NCI-H69 (cell line): ENCODE results near the gene FNDC11.

ENCODE experiments used
- DNase-seq: peaks from one replicate; lab custom pipeline; 2025; lab: John Stamatoyannopoulos, UW

The FNDC11 gene

DNA sequence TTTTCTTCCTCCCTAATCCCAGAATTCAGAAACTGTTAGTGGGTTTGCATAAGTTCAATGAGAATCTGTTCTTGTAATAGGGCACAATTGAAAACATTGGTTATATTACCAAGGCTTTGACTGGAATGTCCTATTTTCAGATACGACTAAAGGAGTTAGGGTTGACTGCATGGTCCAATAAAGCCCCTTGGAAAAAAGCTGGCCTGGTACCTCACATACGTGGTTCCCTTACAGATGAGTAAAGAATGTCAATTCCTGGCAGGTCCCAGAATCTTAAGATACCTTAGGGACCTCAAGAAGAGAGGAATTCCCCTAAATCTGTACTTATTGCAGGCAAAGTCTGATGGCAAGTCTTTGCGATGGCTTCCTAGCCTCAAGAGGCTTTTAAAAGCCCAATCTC, 28.8 kb upstream of the FNDC11 start:
- no peak for DNase-seq

GRCh38 chr20:63525971-63526370, 28.0 kb upstream of the FNDC11 start:
- no peak for DNase-seq

GRCh38 chr20:63527184-63527583, 26.8 kb upstream of the FNDC11 start:
- no peak for DNase-seq

DNA sequence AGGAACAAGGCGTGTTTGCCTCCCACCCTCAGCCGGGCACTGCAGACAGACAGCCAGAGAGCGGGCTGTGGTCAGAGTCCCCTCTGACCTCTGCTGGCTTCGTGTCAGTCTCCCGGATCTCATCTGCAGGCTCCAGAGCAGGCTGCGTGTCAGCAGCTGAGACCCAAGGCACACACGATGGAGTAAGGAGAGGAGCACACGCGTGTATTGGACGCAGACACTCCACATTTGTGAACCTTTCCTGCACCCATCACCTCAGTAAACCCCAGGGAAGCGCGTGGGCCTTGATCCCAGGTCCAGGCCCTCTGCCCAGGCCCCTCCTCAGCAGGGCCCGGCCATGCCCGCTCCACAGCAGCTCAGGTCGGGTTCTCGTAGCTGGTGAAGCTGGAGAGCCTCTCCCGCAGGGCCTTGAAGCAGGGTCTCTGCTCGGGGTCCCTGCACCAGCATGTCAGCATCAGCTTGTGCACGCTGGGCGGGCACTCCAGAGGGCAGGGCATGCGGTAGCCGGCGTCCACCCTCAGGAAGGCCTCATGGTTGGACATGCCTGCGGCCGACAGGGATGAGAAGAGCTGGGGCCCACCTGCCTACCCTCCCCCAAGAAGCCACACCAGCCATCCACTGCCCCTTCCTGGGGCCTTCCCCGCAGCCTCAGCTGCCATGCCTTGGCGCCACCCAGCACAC, 24.6 kb upstream of the FNDC11 start:
- DNase-seq: no peak

DNA sequence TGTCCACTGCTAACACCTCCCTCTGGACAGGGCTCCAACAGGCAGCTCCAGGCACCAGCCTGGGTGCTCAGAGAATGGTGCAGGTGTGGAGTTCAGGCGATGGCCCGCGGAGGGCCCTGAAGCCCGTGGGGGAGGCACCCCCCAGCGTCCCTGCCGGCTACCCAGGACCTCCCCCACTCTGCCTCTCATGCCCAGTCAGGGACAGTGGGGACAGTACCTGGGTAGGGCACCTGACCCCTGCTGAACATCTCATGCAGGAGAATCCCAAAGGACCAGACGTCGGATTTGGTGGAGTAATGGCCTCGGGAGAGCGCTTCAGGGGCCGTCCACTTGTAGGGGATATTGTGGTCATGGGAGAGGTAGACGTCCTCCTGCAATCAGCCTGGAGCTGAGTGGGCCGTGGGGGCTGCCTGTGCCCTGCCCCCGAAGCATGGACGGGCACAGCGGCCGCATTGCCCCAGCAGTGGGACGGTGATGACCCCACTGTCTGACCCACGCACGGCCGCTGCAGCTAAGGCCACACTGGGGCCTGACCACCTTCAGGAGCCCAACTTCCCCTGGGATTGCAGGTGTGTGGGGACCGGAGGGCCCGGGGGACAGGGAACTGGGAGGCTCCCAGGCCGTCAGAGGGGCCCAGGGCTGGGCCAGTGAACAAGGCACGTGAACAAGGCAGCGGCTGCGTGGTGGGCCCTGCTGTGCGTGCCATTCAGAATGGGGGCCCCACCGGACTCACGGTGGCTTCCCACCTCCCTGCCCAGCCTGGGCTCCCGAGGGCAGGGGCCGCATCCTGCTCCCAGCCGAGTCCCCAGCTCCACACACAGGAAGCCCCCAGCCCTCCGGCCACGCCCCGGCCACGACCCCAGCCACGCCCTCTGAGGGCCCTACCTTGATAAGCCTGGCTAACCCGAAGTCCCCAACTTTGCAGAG, 23.8 kb upstream of the FNDC11 start:
- DNase-seq: no peak

DNA sequence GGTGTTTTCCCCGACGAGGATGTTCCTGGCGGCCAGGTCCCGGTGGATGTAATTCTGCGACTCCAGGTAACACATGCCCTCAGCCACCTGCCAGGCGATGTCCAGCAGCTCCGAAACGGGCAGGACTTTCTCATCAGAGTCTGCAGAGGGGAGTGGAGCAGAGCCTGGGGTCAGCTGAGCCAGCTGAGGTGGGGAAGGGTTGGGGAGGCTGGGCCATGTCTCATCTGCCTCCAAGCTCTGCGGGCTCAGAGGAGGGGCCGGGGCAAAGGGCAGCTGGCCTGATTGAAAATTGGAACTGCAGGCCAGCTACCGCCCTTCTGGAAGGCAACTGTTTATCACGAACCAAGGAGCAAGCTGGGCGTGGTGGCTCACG, 23.2 kb upstream of the FNDC11 start:
- no peak for DNase-seq

DNA sequence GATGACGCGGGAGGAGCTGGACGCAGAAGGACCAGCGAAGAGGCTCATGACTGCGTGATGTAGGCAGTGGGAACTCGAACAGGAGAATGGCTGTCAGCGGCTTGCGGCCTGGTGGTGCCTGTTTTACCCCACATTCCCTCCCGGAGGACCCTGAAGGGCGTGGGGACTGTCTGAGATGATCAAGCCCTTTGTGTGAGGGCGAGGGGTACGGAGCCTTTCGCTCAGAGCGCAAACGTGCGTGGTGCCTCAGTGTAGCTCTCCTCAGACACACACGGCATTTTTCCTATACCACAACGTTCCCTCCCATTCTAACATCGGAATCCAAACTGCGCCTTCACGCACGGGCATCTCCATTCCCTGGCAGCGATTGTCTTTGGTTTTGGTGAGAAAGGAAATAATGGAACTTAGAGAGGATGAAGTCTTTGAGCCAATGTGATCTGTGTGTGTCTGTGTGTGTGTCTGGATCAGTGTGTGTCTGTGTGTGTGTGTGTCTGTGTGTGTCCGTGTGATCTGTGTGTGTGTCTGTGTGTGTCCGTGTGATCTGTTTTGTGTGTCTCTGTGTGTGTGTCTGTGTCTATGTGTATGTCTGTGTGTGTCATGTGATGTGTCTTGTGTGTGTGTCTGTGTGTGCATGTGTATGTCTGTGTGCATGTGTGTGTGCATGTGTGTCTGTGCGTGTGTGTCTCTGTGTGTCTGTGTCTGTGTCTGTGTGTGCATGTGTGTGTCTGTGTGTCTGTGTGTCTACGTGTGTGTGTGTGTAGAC, 22.1 kb upstream of the FNDC11 start:
- DNase-seq: no peak

- DNase-seq: no peak
Observed at GRCh38 chr20:63532449-63532971, 21.4 kb upstream of the FNDC11 start.

DNA sequence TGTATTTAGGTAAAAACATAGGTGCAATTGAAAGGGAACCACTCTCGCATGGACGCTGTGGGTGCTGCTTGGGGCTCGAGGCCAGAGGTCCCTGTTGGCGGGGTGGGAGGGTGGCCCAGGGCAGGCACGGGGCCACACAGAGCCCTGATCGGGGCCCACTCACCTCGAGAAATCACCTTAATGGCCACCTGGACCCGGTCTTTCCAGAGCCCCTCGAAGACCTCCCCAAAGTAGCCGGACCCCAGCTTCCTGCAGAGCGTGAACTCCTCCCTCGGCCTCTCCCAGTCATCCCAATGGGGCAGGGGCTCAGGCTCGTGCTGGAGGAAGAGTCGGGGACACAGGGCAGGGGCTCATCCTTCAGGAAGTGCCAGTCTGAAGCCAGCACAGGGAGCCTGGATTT, 20.6 kb upstream of the FNDC11 start:
- no peak for DNase-seq

GRCh38 chr20:63533871-63534393, 20.0 kb upstream of the FNDC11 start:
- DNase-seq: no peak

DNA sequence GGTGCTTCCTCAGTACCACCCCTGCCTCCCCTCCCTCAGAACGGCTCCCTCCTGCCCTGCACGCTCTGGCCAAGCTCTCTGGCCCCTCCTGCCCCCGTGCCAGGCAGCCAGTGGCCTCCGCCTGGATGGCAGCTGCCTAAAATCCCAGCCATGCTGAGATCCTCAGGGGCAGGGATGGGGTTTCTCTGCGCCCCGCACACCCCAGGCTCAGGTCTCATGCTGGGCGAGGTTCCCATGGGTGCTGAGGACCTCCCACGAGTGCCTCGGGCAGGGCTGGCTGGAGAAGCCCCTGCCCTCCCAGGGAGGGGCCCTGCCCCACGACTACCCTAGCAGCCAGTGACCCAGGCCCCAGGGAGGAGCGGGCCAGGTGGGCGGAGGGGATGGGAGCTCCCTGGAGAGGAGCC, 19.5 kb upstream of the FNDC11 start:
- DNase-seq: no peak

DNA sequence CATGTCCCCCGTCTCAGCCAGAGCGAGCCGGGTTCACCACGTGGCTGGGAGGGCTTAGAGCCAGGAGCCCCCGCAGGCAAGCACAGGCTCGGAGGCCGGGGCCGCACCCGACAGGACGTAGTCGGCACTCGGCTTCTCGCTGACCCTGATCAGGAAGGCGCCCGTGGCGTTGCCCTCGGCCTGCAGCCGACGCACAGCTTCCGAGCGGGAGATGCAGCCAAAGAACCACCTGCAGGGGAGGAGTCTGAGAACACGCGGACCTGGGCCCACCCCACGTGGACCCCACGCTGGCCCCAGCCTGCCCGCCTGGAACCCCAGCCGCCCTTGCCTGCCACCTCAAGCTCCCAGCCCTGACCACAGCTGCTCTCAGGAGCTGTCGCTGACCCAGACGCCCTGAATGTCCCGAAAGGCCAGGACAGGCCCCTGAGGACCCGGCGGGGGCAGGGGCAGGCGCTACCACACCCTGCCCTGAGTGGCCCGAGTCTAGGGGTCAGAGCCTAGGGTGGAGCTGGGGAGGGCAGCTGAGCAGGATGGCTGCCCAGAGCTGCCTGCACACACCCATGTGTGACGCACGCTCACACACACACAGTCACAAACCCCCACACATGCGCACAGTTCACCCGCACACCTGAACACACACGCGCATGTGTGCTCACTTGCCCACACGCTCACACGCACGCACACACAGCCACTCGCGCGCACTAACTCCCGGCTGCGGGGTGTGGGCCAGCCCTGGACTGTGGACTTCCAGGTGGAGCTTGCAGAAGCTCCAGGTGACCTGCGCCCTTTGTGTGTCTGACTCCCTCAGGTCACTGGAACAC, 18.9 kb upstream of the FNDC11 start:
- peak; percentile 9 for DNase-seq

DNA sequence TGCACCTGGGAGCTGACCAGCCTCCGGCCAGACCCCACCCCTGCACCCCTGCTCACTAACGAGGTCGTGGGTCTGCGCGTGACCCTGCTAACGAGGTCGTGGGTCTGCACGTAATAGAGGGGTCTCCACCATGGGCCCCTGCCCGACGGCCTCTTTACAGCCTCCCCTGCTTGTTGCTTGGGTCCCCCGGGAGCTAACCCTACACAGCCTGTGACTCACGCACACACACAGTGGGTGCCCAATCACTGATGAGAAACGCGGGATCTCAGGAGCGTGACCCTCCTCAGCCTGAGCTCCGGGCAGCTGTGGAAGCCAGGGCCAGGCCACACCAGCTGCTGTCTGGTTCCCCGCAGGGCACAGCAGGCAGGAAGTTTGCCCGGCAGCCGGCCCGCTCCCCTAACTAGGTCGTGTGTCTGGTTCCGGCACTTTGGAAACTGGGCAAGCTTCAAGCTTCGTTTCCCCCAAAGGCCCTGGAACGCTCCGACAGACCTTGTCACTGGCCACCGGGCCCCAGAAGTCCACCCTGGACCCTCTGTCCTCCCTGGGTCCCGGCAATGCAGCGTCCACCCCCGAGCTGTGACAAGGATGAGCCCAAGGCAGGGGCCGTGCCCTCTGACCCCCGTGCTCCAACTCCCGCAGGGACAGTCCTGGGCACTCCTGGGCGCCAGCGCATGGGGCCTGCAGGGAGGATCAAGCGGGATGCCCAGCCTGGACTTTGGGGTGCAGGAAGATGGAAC, 17.6 kb upstream of the FNDC11 start:
- peak; percentile 73 for DNase-seq

DNA sequence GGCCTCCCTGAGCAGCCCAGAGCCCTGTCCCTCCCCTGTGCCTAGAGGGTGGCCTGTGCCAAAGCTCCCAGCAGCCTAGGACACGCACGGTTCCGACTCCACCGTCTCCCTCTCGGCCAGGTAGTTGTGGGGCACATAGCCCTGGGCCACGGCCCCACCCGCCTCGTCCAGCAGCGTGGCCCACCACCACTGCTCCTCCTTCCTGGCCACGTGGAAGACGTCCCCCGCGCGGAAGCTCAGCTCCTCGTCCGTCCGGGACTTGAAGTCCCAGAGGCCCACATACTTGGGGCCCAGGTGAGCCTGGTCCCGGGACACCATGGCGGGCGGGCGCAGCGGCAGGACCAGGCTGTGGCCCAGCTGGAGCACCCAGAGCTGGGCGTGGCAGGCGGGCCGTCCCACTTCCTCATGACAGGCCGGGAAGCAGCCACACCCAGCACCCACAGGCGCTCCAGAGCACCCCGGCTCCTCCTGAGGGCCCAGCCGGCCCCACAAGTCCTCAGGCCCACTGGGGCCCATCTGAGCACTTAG, 16.9 kb upstream of the FNDC11 start, which contains the start of gene PTK6:
Gene PTK6, minus strand, starts transcription at position 380 of the 528 bp plus-strand sequence. Its CDS starts 62 bp downstream, at position 318.
- no peak for DNase-seq

DNA sequence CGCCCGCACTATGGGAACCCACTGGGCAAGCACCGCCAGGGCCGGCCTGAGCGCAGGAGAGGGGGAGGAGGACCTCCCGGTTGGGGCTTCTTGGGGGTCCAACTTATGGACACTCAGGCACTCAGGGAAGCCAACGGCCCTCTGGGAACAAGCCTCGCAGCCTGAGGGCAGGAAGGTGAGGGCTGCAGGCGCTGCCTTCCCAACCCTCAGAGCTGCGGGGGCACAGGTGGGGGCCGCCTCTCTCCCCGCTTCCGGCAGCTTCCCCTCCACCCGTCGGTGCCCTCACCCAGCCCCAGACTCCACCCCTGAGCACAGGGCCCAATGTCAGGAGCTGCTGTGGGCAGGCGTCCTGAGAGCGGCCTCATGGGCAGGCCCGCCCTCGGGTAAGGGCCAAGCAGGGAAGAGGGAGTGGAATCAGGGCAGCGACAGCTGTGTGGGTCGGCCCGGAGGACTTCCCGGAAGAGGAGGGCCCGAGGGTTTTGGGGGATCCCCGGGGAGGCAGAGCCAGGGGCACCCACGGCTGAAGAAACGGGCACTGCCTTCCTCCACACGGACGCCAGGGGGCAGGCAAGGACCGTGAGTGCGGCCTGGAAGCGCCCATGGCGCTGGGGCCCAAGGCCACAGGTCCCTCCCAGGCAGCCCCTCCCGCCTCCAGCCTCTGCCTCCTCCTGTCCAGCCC, 16.3 kb upstream of the FNDC11 start:
- DNase-seq: peak; percentile 87

DNA sequence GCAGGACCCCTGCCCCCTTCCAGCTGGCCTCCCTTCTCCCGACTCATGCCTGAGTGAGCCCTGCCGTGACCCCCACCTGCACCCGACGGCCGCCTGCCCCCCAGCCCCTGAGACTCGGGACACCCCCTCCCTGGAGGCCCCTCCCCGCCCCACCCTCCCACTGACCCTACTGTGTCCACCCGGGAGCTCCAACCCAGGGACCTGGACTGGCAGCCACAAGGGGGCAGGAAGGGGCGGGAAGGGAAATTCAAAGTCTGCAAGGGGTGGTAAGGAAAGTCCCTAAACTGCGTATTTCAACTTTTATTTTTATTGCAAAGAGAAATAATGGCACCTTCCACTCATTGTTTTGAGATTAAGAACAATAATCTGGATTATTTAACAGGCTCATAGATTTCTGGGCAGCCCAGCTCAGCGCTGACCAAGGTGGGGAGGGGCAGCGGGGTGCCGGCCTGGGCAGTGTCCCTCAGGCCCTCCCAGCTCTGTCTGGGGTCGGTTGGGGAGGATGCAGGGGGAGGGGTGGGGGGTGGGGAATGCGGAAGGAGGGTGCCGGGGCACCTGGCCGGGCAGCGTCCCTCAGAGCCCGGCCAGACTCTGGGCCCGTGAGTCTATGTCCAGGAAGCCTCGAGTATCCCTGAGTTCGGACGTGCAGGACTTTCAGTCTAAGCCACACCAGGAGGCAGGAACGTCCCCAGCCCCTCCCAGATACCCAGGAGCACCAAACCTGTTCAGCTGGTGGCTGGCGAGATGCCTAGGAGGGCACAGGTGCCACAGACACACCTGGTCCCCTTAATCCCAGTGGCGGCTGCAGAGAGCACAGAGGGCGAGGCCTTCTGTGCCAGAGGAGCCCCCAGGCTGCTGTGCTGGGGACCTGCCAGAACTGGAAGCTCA, 15.5 kb upstream of the FNDC11 start:
- peak; percentile 82 for DNase-seq

DNA sequence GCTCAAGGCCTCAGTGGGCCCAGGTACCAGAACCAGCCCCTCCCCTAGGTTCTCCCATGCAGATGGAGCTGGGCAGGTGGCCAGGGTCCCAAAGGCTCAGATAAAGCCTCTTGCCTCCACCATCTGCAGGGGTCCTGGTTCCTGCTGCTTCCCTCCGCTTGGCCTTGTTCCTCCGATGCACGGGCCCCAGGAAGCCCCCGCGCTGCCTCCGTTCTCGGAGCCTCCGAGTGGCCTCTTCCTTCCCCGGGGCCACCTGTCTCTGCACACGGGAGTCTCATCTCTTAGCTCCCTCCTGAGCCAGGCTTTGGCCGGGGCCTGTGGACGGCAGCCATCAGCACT, 14.9 kb upstream of the FNDC11 start:
- no peak for DNase-seq

- no peak for DNase-seq
Observed at GRCh38 chr20:63539441-63540370, 14.3 kb upstream of the FNDC11 start.
